Measurements from ENCODE around the gene PDILT.
"Not testable (repeated sequence)": the region's sequence is repeated elsewhere in the genome, so short reads cannot be mapped to it uniquely, and the experiment has no call there.

Gene PDILT

GRCh38 chr16:20315764-20316163 lies 88.8 kb downstream of the PDILT start:
- no peak for TF ChIP-seq CTCF (conservative IDR thresholded peaks at IDR 0.05)
- H3K27ac ChIP-seq: no peak overlapping the region

- TF ChIP-seq CTCF (conservative IDR thresholded peaks at IDR 0.05): no peak
- no peak overlapping the region for H3K27ac ChIP-seq
These were observed 90.0 kb downstream of the PDILT start for GRCh38 chr16:20314575-20314974.

GRCh38 chr16:20313741-20314140 lies 90.8 kb downstream of the PDILT start:
- TF ChIP-seq CTCF (conservative IDR thresholded peaks at IDR 0.05): no peak
- no peak overlapping the region for H3K27ac ChIP-seq

DNA sequence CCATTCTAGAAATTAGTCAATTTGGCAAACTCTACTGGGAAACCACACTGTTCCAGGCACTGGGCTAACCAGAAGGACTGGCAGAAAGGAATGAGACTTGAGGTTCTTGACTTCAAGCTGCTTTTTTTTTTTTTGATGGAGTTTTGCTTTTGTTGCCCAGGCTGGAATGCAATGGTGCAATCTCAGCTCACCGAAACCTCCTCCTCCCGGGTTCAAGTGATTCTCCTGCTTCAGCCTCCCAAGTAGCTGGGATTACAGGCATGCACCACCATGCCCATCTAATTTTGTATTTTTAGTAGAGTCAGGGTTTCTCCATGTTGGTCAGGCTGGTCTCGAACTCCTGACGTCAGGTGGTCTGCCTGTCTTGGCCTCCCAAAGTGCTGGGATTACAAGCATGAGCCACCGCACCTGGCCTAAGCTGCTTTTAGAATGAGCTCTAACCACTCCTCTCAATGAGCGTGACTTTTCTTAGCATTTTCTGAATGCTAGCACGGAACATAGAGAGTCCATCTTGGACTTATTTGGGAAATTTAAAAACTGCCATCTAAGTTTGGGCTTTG lies 91.9 kb downstream of the PDILT start:
- H3K27ac ChIP-seq: not testable (repeated sequence)

GRCh38 chr16:20311548-20311947 lies 93.0 kb downstream of the PDILT start:
- no peak overlapping the region for H3K27ac ChIP-seq
- no peak for TF ChIP-seq CTCF (conservative IDR thresholded peaks at IDR 0.05)

DNA sequence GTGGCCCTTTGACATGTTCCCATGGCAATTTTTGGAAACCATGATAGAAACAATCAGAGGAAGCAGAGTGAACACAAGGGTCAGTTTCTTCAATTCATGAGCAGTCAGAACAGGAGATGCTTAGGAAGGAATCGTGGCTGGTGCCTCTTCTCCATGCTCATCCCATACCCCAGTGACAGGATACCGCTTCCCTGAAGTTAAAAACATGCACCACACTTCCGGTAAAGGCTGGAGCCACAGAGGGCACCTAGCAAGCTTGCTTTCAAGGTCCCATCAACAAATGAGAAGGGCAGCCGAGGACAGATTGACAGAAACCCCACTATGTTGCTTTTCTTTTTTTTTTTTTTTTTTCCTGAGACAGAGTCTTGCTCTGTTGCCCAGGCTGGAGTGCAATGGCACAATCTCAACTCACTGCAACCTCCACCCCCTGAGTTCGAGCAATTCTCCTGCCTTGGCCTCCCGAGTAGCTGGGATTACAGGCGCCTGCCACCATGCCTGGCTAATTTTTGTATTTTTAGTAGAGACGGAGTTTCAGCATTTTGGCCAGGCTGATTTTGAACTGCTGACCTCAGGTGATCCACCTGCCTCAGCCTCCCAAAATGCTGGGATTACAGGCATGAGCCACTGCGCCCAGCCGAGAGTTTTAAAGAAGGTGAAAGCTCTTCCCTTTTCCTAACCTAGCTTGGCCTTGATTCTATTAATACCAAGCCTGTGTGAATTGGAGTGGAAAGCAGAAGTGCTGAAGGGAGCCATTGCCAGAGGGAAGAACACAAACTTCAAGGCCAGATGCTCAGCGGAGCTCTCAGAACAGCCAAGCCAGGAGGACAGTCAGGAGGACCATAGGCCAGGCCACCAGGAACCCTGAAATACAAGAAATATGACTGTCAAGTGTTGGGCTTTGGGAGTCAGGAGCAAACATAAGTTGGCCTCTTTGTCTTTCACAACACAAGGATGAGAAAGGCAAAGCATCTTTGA lies 93.8 kb downstream of the PDILT start:
- H3K27ac ChIP-seq: peak overlapping the region; percentile 55
- TF ChIP-seq CTCF (conservative IDR thresholded peaks at IDR 0.05): no peak

DNA sequence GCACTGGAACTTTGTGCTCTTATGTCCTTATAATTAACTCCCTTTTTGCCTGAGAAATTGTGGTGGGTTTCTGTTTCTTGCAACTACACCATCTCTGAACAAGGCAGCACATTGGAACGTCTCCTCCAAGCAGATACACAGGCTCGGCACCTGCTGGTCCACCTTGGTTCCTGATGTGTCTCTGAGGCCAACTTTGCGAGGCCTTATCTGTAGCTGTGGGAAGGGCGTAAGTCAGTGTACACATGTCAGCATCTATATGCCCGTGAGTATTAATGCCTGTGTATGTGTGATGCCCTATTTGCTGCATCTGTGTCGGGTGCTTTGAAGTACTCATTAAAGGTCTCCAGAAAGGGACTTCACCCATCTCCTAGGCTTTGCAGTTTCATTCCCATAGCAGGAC lies 94.8 kb downstream of the PDILT start:
- TF ChIP-seq CTCF (conservative IDR thresholded peaks at IDR 0.05): no peak
- peak overlapping the region; percentile 55 for H3K27ac ChIP-seq
